H1 (cell line): ENCODE measurements around the gene SLC6A6. TPM values are rescaled to one million over a fixed set of nuclear protein-coding genes. Genes with fewer than 3 reads are reported as not detected.

ENCODE experiments used
- CTCF ChIA-PET: fragments of 300-600 bp; sonication (Branson Sonifier 250); formaldehyde crosslinking; loops from one replicate; lab custom pipeline; 2021; ENCODE audit not compliant: partially characterized antibody; lab: Charles Lee
- POLR2A ChIA-PET: fragments of 300-600 bp; sonication (Branson Sonifier 250); formaldehyde crosslinking; loops from one replicate; lab custom pipeline; 2021; ENCODE audit warnings: inconsistent platforms; ENCODE audit not compliant: partially characterized antibody; lab: Charles Lee
- DNase-seq, 2 experiments: peaks; one replicate each; pipeline versions ENCODE4 v3.0.0 to v3.0.0-alpha.2; 2010 to 2022; ENCODE audit warnings: low spot score in 2 of 2, low read depth in 1 of 2, mixed read lengths in 1 of 2
- FAIRE-seq: peaks from 2 replicates; lab custom pipeline; 2011; peaks lifted over from hg19 to GRCh38; lab: Jason Lieb, UNC
- H2AFZ ChIP-seq: 2 replicates; pipeline ENCODE4 v1.8.1; 2012; ENCODE audit warnings: low read length, inconsistent platforms
- H2AK5ac ChIP-seq: 2 replicates; pipeline ENCODE4 v1.6.1; 2013; ENCODE audit warnings: low read depth, low read length
- H2BK120ac ChIP-seq: replicated peaks from 2 replicates; pipeline ENCODE3; 2013; ENCODE audit warnings: low read depth, low read length, inconsistent platforms
- H2BK12ac ChIP-seq: 2 replicates; pipeline ENCODE4 v1.6.1; 2013; ENCODE audit warnings: low read depth, low read length
- H2BK15ac ChIP-seq: 2 replicates; pipeline ENCODE4 v1.6.1; 2013; ENCODE audit warnings: low read length
- H2BK20ac ChIP-seq: 2 replicates; pipeline ENCODE4 v1.6.1; 2013; ENCODE audit warnings: low read length
- H2BK5ac ChIP-seq: 2 replicates; pipeline ENCODE4 v1.6.1; 2013; ENCODE audit warnings: low read depth, low read length
- H3K14ac ChIP-seq: 2 replicates; pipeline ENCODE4 v1.6.1; 2013; ENCODE audit warnings: inconsistent platforms; ENCODE audit not compliant: insufficient read length
- H3K18ac ChIP-seq: 2 replicates; pipeline ENCODE4 v1.6.1; 2013; ENCODE audit warnings: low read length; ENCODE audit errors: extremely low read depth
- H3K23ac ChIP-seq: 2 replicates; pipeline ENCODE4 v1.6.1; 2013; ENCODE audit warnings: inconsistent platforms; ENCODE audit not compliant: insufficient read length
- H3K23me2 ChIP-seq: 2 replicates; pipeline ENCODE4 v1.6.1; 2013; ENCODE audit warnings: low read depth, low read length
- H3K27ac ChIP-seq: 2 replicates; pipeline ENCODE4 v1.6.1; 2011; ENCODE audit warnings: low read depth, low read length, inconsistent platforms
- H3K27me3 ChIP-seq, 4 experiments: replicated peaks in 1 of 4; 1 replicate in 1 of 4; 2 replicates in 3 of 4; pipeline versions ENCODE4 v1.6.1 to v1.8.1; 2011 to 2013; ENCODE audit warnings: low read length in 3 of 4, mild to moderate bottlenecking in 3 of 4, inconsistent platforms in 2 of 4, mixed read lengths in 2 of 4, moderate library complexity in 1 of 4; ENCODE audit not compliant: control insufficient read depth in 3 of 4, insufficient read depth in 3 of 4; ENCODE audit errors: extremely low read depth in 1 of 4
- H3K36me3 ChIP-seq, 4 experiments: 2 replicates each; pipeline versions ENCODE4 v1.6.1 to v1.8.1; 2011 to 2013; ENCODE audit warnings: mild to moderate bottlenecking in 4 of 4, low read length in 3 of 4, moderate library complexity in 2 of 4, control low read depth in 1 of 4, inconsistent platforms in 1 of 4; ENCODE audit not compliant: insufficient read depth in 4 of 4, control insufficient read depth in 2 of 4
- H3K4ac ChIP-seq: replicated peaks from 2 replicates; pipeline ENCODE3; 2013; ENCODE audit warnings: low read length, low read depth, mixed read lengths, inconsistent platforms; ENCODE audit not compliant: insufficient read length
- H3K4me1 ChIP-seq, 4 experiments: replicated peaks in 1 of 4; 1 replicate in 1 of 4; 2 replicates in 3 of 4; pipeline versions ENCODE4 v1.6.1 to v1.8.1; 2011 to 2013; ENCODE audit warnings: low read length in 3 of 4, inconsistent platforms in 2 of 4, mixed read lengths in 1 of 4; ENCODE audit not compliant: insufficient read depth in 4 of 4, control insufficient read depth in 3 of 4
- H3K4me2 ChIP-seq, 2 experiments: 2 replicates each; pipeline versions ENCODE4 v1.6.1 to v1.8.1; 2011 to 2013; ENCODE audit warnings: low read depth in 2 of 2, low read length in 2 of 2, control low read depth in 1 of 2, inconsistent platforms in 1 of 2, mild to moderate bottlenecking in 1 of 2; ENCODE audit not compliant: insufficient read depth in 1 of 2
- H3K4me3 ChIP-seq, 4 experiments: fragments of 200-600, 300-600 bp in 1 of 4; sonication (generic), shearing (Covaris generic), sonication (Bioruptor Twin) in 1 of 4; 2 replicates each; pipeline versions ENCODE4 v1.5.1 to v1.8.1; 2011 to 2016; ENCODE audit warnings: low read length in 4 of 4, low read depth in 3 of 4, control low read depth in 2 of 4, inconsistent platforms in 2 of 4, mild to moderate bottlenecking in 2 of 4, mixed read lengths in 1 of 4, moderate library complexity in 1 of 4; ENCODE audit not compliant: insufficient read depth in 2 of 4; ENCODE audit errors: extremely low read depth in 1 of 4
- H3K56ac ChIP-seq: replicated peaks from 2 replicates; pipeline ENCODE3; 2013; ENCODE audit warnings: low read depth, mild to moderate bottlenecking, mixed read lengths, low read length, inconsistent platforms; ENCODE audit not compliant: insufficient read length
- H3K79me1 ChIP-seq: 2 replicates; pipeline ENCODE4 v1.6.1; 2013; ENCODE audit warnings: low read depth, low read length, control low read depth
- H3K79me2 ChIP-seq, 2 experiments: 2 replicates each; pipeline versions ENCODE4 v1.6.1 to v1.8.1; 2012 to 2013; ENCODE audit warnings: low read length in 2 of 2, mild to moderate bottlenecking in 2 of 2, inconsistent platforms in 1 of 2; ENCODE audit not compliant: insufficient read depth in 2 of 2, control insufficient read depth in 1 of 2
- H3K9ac ChIP-seq, 4 experiments: replicated peaks in 1 of 4; 1 replicate in 1 of 4; 2 replicates in 3 of 4; pipeline versions ENCODE4 v1.6.1 to v1.8.1; 2011 to 2013; ENCODE audit warnings: low read depth in 3 of 4, low read length in 3 of 4, control low read depth in 2 of 4, mild to moderate bottlenecking in 2 of 4, moderate library complexity in 2 of 4, inconsistent platforms in 1 of 4; ENCODE audit errors: extremely low read depth in 1 of 4
- H3K9me3 ChIP-seq, 2 experiments: 2 replicates each; pipeline versions ENCODE4 v1.6.1 to v1.8.1; 2012 to 2013; ENCODE audit warnings: mild to moderate bottlenecking in 2 of 2, moderate library complexity in 2 of 2, control low read depth in 1 of 2, inconsistent platforms in 1 of 2, low read depth in 1 of 2, low read length in 1 of 2, mixed read lengths in 1 of 2; ENCODE audit not compliant: insufficient read depth in 2 of 2
- H4K20me1 ChIP-seq, 2 experiments: replicated peaks in 1 of 2; 2 replicates each; pipeline versions ENCODE3 to v1.8.1; 2011 to 2013; ENCODE audit warnings: inconsistent platforms in 2 of 2, low read length in 2 of 2, mild to moderate bottlenecking in 1 of 2; ENCODE audit not compliant: insufficient read depth in 2 of 2, control insufficient read depth in 1 of 2
- H4K5ac ChIP-seq: 2 replicates; pipeline ENCODE4 v1.6.1; 2013; ENCODE audit warnings: low read length, low read depth, mixed read lengths, inconsistent platforms; ENCODE audit not compliant: insufficient read length
- H4K8ac ChIP-seq: 2 replicates; pipeline ENCODE4 v1.8.0; 2013; ENCODE audit warnings: mild to moderate bottlenecking, moderate library complexity, low read length, inconsistent platforms; ENCODE audit not compliant: insufficient read depth; ENCODE audit errors: extremely low read depth
- H4K91ac ChIP-seq: replicated peaks from 2 replicates; pipeline ENCODE3; 2013; ENCODE audit warnings: low read length, mixed read lengths, inconsistent platforms; ENCODE audit not compliant: insufficient read length
- ATF3 ChIP-seq: IDR thresholded peaks from 2 replicates; pipeline ENCODE4 v1.6.1; 2011; ENCODE audit warnings: low read depth, mild to moderate bottlenecking, low read length; ENCODE audit not compliant: insufficient read depth
- CBX8 ChIP-seq: fragments of 300-800, 300-1000 bp; sonication (generic); IDR thresholded peaks from 2 replicates; pipeline ENCODE4 v1.7.1; 2016; ENCODE audit warnings: low read depth, low read length, borderline replicate concordance
- CTBP2 ChIP-seq: IDR thresholded peaks from 2 replicates; pipeline ENCODE4 v1.7.0; 2011; ENCODE audit warnings: borderline replicate concordance, mild to moderate bottlenecking, moderate library complexity, mixed read lengths, low read length; ENCODE audit not compliant: insufficient read depth, insufficient read length
- GABPA ChIP-seq: IDR thresholded peaks from 2 replicates; pipeline ENCODE4 v1.6.1; 2011; ENCODE audit warnings: mild to moderate bottlenecking, low read length, moderate library complexity, borderline replicate concordance; ENCODE audit not compliant: insufficient read depth
- HDAC2 ChIP-seq, 2 experiments: fragments of 300-600 bp in 1 of 2; sonication (generic) in 1 of 2; IDR thresholded peaks; 2 replicates each; pipeline ENCODE4 v1.6.1; 2011 to 2012; ENCODE audit warnings: low read depth in 2 of 2, low read length in 2 of 2, mild to moderate bottlenecking in 2 of 2, moderate library complexity in 2 of 2, borderline replicate concordance in 1 of 2, inconsistent platforms in 1 of 2
- KDM1A ChIP-seq: fragments of 200-600, 300-600 bp; sonication (generic); IDR thresholded peaks from 2 replicates; pipeline ENCODE4 v1.7.1; 2016; ENCODE audit warnings: mild to moderate bottlenecking, low read length, borderline replicate concordance
- MAX ChIP-seq: IDR thresholded peaks from 2 replicates; pipeline ENCODE4 v1.6.1; 2012; ENCODE audit warnings: inconsistent platforms
- RAD21 ChIP-seq, 2 experiments: IDR thresholded peaks in 1 of 2; conservative IDR thresholded peaks in 1 of 2; 2 replicates each; pipeline ENCODE4 v1.6.1; 2011; ENCODE audit warnings: low read depth in 2 of 2, low read length in 2 of 2, improper control_type of control experiment in 1 of 2, inconsistent platforms in 1 of 2, mild to moderate bottlenecking in 1 of 2, moderate library complexity in 1 of 2
- WGBS, 2 experiments: shearing (Covaris generic) in 1 of 2; methylation state at CpG; one replicate each; pipeline versions ENCODE4 v1.1.6 to v1.1.7; 2013 to 2015; ENCODE audit warnings: low lambda C conversion rate in 2 of 2, mixed read lengths in 2 of 2, inconsistent platforms in 1 of 2, low coverage in 1 of 2, missing lambda C conversion rate in 1 of 2; ENCODE audit not compliant: insufficient replicate concordance in 2 of 2, insufficient coverage in 1 of 2, insufficient read length in 1 of 2; ENCODE audit errors: extremely low coverage in 1 of 2, missing lambda C conversion rate in 1 of 2; 5-methylcytosine and 5-hydroxymethylcytosine counted together
- polyA plus RNA-seq, 7 experiments: library from polyadenylated mRNA; depleted of rRNA in 3 of 7; stranded (reverse) in 5 of 7; unstranded in 2 of 7; fragments of >200 nt in 5 of 7; fragments of 200-250 nt in 2 of 7; gene quantifications; 1 replicate in 5 of 7; 2 replicates in 1 of 7; 4 replicates in 1 of 7; pipeline versions ENCODE4 v1.2.1 to v1.2.3, GENCODE V29; 2011 to 2013; ENCODE audit warnings: missing spikeins in 2 of 7, mixed read lengths in 2 of 7
- total RNA-seq: library from RNA; stranded (reverse); fragmentation: NEBNext Ultra II Directional; extraction: Animal tissue kit (Norgen Biotek cat#: 25700); gene quantifications from 2 replicates; pipeline ENCODE4 v1.2.1, GENCODE V29; 2021

Gene SLC6A6
- total and polyA plus RNA-seq, 2 of the 8 experiments (the other 6 are each of a cell fraction or from before 2014, with no cell fraction given), result 66.2 to 144 TPM

GRCh38 chr3:14463330-14464140 is 61.1 kb downstream of the SLC6A6 start:
- Histone ChIP-seq H3K9me3 (no peaks in the 10 kb centered on the region), H4K8ac (no peak overlapping the region), H3K36me3 (peaks cover 16 to 40% (median 31%) of the 10 kb centered on the region in 4 experiments; a peak in 7 of 8 replicates), H2BK20ac (no peak overlapping the region), H2AFZ (no peak overlapping the region), H3K9ac (no peak overlapping the region), H3K27me3 (no peaks in the 10 kb centered on the region), H3K79me1 (0 out of 2 replicates have a peak, but pooled peaks cover 4% of the 10 kb centered on the region), H2BK12ac (no peak overlapping the region), H3K27ac (no peak overlapping the region), H2BK120ac (no peak overlapping the region), H3K14ac (no peak overlapping the region), H3K56ac (no peak overlapping the region), H3K4me2 (no peak overlapping the region), H3K23ac (no peak overlapping the region), H3K4me3 (no peak overlapping the region), H3K23me2 (no peaks in the 10 kb centered on the region), H3K79me2 (no peaks in the 10 kb centered on the region), H4K20me1 (peaks cover 4 to 17% of the 10 kb centered on the region in 2 experiments), H3K4ac (no peak overlapping the region), H3K18ac (no peak overlapping the region), H4K91ac (no peak overlapping the region), H2AK5ac (no peak overlapping the region), H3K4me1 (peaks cover 0 to 5% (median 4%) of the 10 kb centered on the region in 4 experiments; a peak in 4 of 7 replicates), H2BK15ac (no peak overlapping the region), H2BK5ac (no peak overlapping the region), H4K5ac (no peak overlapping the region)
- ChIA-PET CTCF (interaction anchor here (0.6 to 4.9 kb wide), 20 partner anchors 11 to 260 kb away, joined by 3 to 49 read pairs (median 5); no protein-coding TSS in a partner anchor), POLR2A (interaction anchor here (0.9 kb wide), 1 partner anchor 69 kb away, joined by 3 read pairs; no protein-coding TSS in a partner anchor)
- FAIRE-seq (no peak), DNase-seq (no peak)
- WGBS, 2 experiments, result 87% methylated on average over 26 of the region's 26 CpGs; no CpG with 5 or more reads in 1 of the 2 experiments
- TF ChIP-seq MAX (no peak), HDAC2 (IDR thresholded peaks at IDR 0.05; ENCODE audit: borderline replicate concordance in 1 of 2, low read depth in 2 of 2, low read length in 2 of 2) (no peak), KDM1A (no peak), CBX8 (no peak), ATF3 (no peak), GABPA (no peak), RAD21 (IDR thresholded peaks at IDR 0.05 in 1 of 2, conservative IDR thresholded peaks at IDR 0.05 in 1 of 2; ENCODE audit: low read depth in 2 of 2, low read length in 2 of 2) (no peak), CTBP2 (no peak)
